Sigmoid colon (tissue), 7 donors: ENCODE data around the gene TAF1B. TPM values are rescaled to one million over a fixed set of nuclear protein-coding genes. Genes with fewer than 3 reads are reported as not detected.
A peak's percentile ranks its signal among the peaks of the same experiment; 100 is the strongest.

Experiments
- DNase-seq: peaks from one replicate; pipeline ENCODE4 v3.0.0-alpha.2; 2019
- H3K27ac ChIP-seq, 4 donors: fragments of 200-600 bp; sonication (generic); one replicate each; pipeline ENCODE4 v1.5.1; 2016 to 2019; ENCODE audit warnings: mild to moderate bottlenecking in 1 of 4
- H3K27me3 ChIP-seq, 3 donors: fragments of 200-600 bp; sonication (generic); one replicate each; pipeline ENCODE4 v1.5.1; 2019; ENCODE audit warnings: mild to moderate bottlenecking in 1 of 3
- H3K36me3 ChIP-seq, 4 donors: fragments of 200-600 bp; sonication (generic); one replicate each; pipeline ENCODE4 v1.5.1; 2016 to 2019
- H3K4me1 ChIP-seq, 4 donors: fragments of 200-600 bp; sonication (generic); one replicate each; pipeline ENCODE4 v1.5.1; 2017 to 2019
- H3K4me3 ChIP-seq, 4 donors: fragments of 200-600 bp; sonication (generic); one replicate each; pipeline ENCODE4 v1.5.1; 2017 to 2019; ENCODE audit warnings: mild to moderate bottlenecking in 2 of 4, moderate library complexity in 1 of 4
- H3K9me3 ChIP-seq, 4 donors: fragments of 200-600 bp in 3 of 4; sonication (generic) in 3 of 4; one replicate each; pipeline versions ENCODE4 v1.5.1 to v1.6.1; 2013 to 2019
- CTCF ChIP-seq, 4 experiments: fragments of 450-650 bp in 3 of 4; fragments of 200-600 bp in 1 of 4; IDR thresholded peaks; one replicate each; pipeline ENCODE4 v1.5.1; 2016 to 2019; ENCODE audit warnings: antibody characterized with exemption in 4 of 4, mild to moderate bottlenecking in 3 of 4, moderate library complexity in 2 of 4
- EP300 ChIP-seq, 4 donors: sonication (generic); formaldehyde crosslinking; IDR thresholded peaks; one replicate each; pipeline ENCODE4 v1.6.1; 2017; ENCODE audit warnings: antibody characterized with exemption in 4 of 4
- POLR2A ChIP-seq, 2 donors: fragments of 450-650 bp; IDR thresholded peaks; one replicate each; pipeline ENCODE4 v1.6.1; 2016; ENCODE audit warnings: antibody characterized with exemption in 2 of 2, mild to moderate bottlenecking in 2 of 2, moderate library complexity in 2 of 2
- POLR2AphosphoS5 ChIP-seq, 4 donors: sonication (generic); formaldehyde crosslinking; IDR thresholded peaks; one replicate each; pipeline ENCODE4 v1.6.1; 2017; ENCODE audit warnings: antibody characterized with exemption in 4 of 4
- WGBS, 2 donors: extraction: QIAGEN DNeasy Blood & Tissue Kit; methylation state at CpG; one replicate each; pipeline ENCODE4 v1.1.7; 2013; 5-methylcytosine and 5-hydroxymethylcytosine counted together
- intact Hi-C: fragments of 100-400 bp; cut with DNase I; formaldehyde crosslinking; loops from one replicate; pipeline ENCODE4 v1.15.1; 2023
- polyA plus RNA-seq, 3 donors: library from polyadenylated mRNA; stranded (reverse); fragments of 200-250 nt; gene quantifications; one replicate each; pipeline ENCODE4 v1.2.3, GENCODE V29; 2013
- total RNA-seq, 4 donors: library from RNA; depleted of rRNA; stranded (reverse); fragments of >200 nt; gene quantifications; one replicate each; pipeline ENCODE4 v1.1.0, GENCODE V29; 2016
- donor health status: healthy with polysubstance abuse.
- donor health status: Bipolar disorder and iron deficiency.
- donor health status: healthy.

The TAF1B gene
- total and polyA plus RNA-seq, 7 donors: 2.3 to 19.8 (median 11.4) TPM

GRCh38 chr2:9970200-9971044, 127.1 kb downstream of the TAF1B start:
- TF ChIP-seq EP300 (IDR thresholded peaks at IDR 0.05) (no peak), POLR2A (IDR thresholded peaks at IDR 0.05) (no peak), POLR2AphosphoS5 (IDR thresholded peaks at IDR 0.05) (no peak), CTCF (IDR thresholded peaks at IDR 0.05) (no peak)
- peak overlapping the region; percentile 36 to 79 (median 52) for H3K27ac ChIP-seq
- 85 to 87% methylated on average over 12 of the region's 12 CpGs for WGBS, 2 donors
- no peak for DNase-seq
- intact Hi-C loops: no loop called here
- H3K4me3 ChIP-seq: no peak overlapping the region
- no peaks in the 10 kb centered on the region for H3K9me3 ChIP-seq
- H3K4me1 ChIP-seq: peaks cover 0 to 26% (median 19%) of the 10 kb centered on the region in 4 donors
- H3K36me3 ChIP-seq: peaks cover 0 to 1% (median 0%) of the 10 kb centered on the region in 4 donors
- no peaks in the 10 kb centered on the region for H3K27me3 ChIP-seq

- H3K36me3 ChIP-seq: no peaks in the 10 kb centered on the region
- no peak for TF ChIP-seq EP300 (IDR thresholded peaks at IDR 0.05)
- no peak for TF ChIP-seq POLR2A (IDR thresholded peaks at IDR 0.05)
- no peak for TF ChIP-seq POLR2AphosphoS5 (IDR thresholded peaks at IDR 0.05)
- no peak for TF ChIP-seq CTCF (IDR thresholded peaks at IDR 0.05)
- peak overlapping the region; percentile 36 to 79 (median 52) for H3K27ac ChIP-seq
- intact Hi-C loops: no loop called here
- no peaks in the 10 kb centered on the region for H3K27me3 ChIP-seq
- no peak for DNase-seq
- WGBS, 2 donors: 82 to 86% methylated on average over 9 of the region's 9 CpGs
- peaks cover 0 to 35% (median 28%) of the 10 kb centered on the region in 4 donors for H3K4me1 ChIP-seq
- no peak overlapping the region for H3K4me3 ChIP-seq
- no peaks in the 10 kb centered on the region for H3K9me3 ChIP-seq
These were observed 128.0 kb downstream of the TAF1B start for GRCh38 chr2:9971105-9971818.

GRCh38 chr2:9971890-9972289, 128.6 kb downstream of the TAF1B start:
- H3K36me3 ChIP-seq: no peaks in the 10 kb centered on the region
- H3K27ac ChIP-seq: peak overlapping the region in 3 of 4 donors; percentile 28 to 79 (median 36)
- DNase-seq: no peak
- no peak overlapping the region for H3K4me3 ChIP-seq
- 96 to 97% methylated on average over 6 of the region's 6 CpGs for WGBS, 2 donors
- TF ChIP-seq POLR2AphosphoS5 (IDR thresholded peaks at IDR 0.05) (no peak), CTCF (IDR thresholded peaks at IDR 0.05) (no peak), EP300 (IDR thresholded peaks at IDR 0.05) (no peak), POLR2A (IDR thresholded peaks at IDR 0.05) (no peak)
- no peaks in the 10 kb centered on the region for H3K9me3 ChIP-seq
- intact Hi-C loops: no loop called here
- H3K4me1 ChIP-seq: peaks cover 0 to 41% (median 33%) of the 10 kb centered on the region in 4 donors
- H3K27me3 ChIP-seq: no peaks in the 10 kb centered on the region

GRCh38 chr2:9972621-9973479, 129.6 kb downstream of the TAF1B start:
- H3K27ac ChIP-seq: peak overlapping the region in 3 of 4 donors; percentile 3 to 79 (median 36)
- H3K4me3 ChIP-seq: no peak overlapping the region
- intact Hi-C loops: no loop called here
- H3K27me3 ChIP-seq: no peaks in the 10 kb centered on the region
- no peak for TF ChIP-seq POLR2A (IDR thresholded peaks at IDR 0.05)
- TF ChIP-seq CTCF (IDR thresholded peaks at IDR 0.05): no peak
- TF ChIP-seq EP300 (IDR thresholded peaks at IDR 0.05): no peak
- no peak for TF ChIP-seq POLR2AphosphoS5 (IDR thresholded peaks at IDR 0.05)
- no peaks in the 10 kb centered on the region for H3K36me3 ChIP-seq
- H3K4me1 ChIP-seq: peaks cover 0 to 41% (median 33%) of the 10 kb centered on the region in 4 donors
- 50 to 77% methylated on average over 13 of the region's 13 CpGs for WGBS, 2 donors
- H3K9me3 ChIP-seq: no peaks in the 10 kb centered on the region
- no peak for DNase-seq
